ENCODE measurements around the gene OLFM1.
"Not testable (repeated sequence)": the region's sequence is repeated elsewhere in the genome, so short reads cannot be mapped to it uniquely, and the experiment has no call there.

The OLFM1 gene

DNA sequence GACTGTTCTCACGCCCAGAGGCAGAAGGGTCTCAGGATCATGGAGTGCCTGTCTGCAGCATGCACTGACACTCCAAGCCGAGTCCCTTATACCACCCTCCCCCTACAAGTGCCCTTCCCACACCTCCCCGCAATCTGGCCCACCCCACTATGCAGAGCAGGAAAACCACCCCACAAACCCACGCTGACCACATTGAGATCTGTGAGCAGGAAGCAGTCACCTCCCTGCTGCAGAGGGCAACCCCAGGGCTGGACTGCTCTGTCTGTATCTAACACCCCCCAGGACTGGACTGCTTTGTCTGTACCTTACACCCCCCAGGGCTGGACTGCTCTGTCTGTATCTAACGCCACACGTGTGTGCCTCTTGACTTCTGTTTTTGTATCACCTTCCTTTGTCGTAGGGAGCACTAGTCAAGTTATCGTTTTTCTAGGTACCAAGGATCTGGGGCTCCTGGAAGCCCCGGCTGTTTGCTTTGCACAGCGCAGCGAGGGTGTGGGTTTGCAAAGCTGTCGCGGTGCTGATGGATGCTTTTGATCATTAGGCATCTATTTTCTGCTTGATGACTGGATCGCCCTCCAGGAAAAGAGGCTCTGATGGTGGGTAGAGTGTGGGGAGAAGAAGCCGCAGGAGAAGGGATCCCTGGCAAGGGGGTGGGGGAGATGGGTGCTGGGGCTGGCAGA is 21.5 kb downstream of the OLFM1 start:
- DNase-seq = no peak

DNA sequence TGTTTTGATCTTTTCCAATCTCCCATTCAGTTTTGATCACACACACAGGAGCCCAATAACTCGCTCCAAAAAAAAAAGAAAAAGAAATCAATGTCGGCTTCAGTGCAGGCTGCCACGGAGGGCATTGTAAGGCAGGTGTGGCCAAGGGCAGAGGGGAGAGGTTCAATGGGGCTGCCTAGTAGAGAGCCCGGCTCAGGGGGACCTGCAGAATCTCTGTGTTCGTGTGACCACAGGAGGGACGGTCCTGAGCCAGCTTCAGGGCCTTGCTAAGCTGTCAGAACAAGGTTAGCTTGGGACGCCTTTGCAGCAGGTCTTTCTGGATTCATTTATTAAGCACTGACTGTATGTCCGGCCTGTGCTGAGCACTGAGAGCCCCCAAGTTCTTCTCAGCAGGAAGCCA is 22.2 kb downstream of the OLFM1 start:
- no peak for DNase-seq

GRCh38 chr9:135110416-135110815 is 22.9 kb downstream of the OLFM1 start:
- DNase-seq = no peak

DNA sequence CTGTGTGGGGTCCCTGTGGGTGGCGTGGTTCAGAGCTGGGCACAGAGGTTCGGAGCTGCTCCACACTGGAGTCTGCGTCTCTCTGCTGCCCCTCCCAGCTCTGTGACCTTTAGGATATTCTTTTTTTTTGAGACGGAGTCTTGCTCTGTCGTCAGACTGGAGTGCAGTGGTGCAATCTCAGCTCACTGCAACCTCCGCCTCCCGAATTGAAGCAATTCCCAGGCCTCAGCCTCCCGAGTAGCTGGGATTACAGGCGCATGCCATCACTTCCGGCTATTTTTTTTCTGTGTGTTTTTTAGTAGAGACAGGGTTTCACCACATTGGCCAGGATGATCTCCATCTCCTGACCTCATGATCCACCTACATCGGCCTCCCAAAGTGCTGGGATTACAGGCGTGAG is 24.1 kb downstream of the OLFM1 start:
- not testable (repeated sequence) for DNase-seq

GRCh38 chr9:135116371-135116770 is 28.9 kb downstream of the OLFM1 start:
- DNase-seq = no peak

GRCh38 chr9:135116881-135117280 is 29.4 kb downstream of the OLFM1 start:
- no peak for DNase-seq

GRCh38 chr9:135117281-135117680 is 29.8 kb downstream of the OLFM1 start:
- DNase-seq = no peak

DNA sequence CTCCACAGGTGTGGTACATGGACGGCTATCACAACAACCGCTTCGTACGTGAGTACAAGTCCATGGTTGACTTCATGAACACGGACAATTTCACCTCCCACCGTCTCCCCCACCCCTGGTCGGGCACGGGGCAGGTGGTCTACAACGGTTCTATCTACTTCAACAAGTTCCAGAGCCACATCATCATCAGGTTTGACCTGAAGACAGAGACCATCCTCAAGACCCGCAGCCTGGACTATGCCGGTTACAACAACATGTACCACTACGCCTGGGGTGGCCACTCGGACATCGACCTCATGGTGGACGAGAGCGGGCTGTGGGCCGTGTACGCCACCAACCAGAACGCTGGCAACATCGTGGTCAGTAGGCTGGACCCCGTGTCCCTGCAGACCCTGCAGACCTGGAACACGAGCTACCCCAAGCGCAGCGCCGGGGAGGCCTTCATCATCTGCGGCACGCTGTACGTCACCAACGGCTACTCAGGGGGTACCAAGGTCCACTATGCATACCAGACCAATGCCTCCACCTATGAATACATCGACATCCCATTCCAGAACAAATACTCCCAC is 32.1 kb downstream of the OLFM1 start:
- no peak for DNase-seq

- DNase-seq = no peak
These were observed 32.8 kb downstream of the OLFM1 start for GRCh38 chr9:135120249-135120648.

GRCh38 chr9:135122316-135122715 is 34.8 kb downstream of the OLFM1 start:
- DNase-seq = no peak

- DNase-seq = no peak
These were observed 35.8 kb downstream of the OLFM1 start for GRCh38 chr9:135123126-135123772.

DNA sequence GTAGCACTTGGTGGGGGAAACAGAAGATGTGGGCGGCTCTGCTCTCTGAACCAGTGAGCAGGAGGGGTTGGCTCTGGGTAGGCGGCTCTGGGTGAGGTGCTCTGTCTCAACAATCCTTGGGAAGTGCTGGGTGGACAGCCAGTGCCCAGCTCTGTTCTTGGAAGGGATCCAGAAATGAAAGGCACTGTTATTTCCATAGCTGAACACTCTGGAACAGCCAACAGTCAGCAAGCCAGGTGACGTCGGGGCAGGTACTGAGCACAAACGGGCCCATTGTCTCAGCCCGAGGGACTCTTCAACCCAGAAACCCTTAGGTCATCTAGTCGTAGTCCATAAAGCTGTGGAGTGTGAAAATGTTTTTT is 36.3 kb downstream of the OLFM1 start:
- DNase-seq = no peak

GRCh38 chr9:135126451-135127187 is 39.2 kb downstream of the OLFM1 start:
- no peak for DNase-seq

DNA sequence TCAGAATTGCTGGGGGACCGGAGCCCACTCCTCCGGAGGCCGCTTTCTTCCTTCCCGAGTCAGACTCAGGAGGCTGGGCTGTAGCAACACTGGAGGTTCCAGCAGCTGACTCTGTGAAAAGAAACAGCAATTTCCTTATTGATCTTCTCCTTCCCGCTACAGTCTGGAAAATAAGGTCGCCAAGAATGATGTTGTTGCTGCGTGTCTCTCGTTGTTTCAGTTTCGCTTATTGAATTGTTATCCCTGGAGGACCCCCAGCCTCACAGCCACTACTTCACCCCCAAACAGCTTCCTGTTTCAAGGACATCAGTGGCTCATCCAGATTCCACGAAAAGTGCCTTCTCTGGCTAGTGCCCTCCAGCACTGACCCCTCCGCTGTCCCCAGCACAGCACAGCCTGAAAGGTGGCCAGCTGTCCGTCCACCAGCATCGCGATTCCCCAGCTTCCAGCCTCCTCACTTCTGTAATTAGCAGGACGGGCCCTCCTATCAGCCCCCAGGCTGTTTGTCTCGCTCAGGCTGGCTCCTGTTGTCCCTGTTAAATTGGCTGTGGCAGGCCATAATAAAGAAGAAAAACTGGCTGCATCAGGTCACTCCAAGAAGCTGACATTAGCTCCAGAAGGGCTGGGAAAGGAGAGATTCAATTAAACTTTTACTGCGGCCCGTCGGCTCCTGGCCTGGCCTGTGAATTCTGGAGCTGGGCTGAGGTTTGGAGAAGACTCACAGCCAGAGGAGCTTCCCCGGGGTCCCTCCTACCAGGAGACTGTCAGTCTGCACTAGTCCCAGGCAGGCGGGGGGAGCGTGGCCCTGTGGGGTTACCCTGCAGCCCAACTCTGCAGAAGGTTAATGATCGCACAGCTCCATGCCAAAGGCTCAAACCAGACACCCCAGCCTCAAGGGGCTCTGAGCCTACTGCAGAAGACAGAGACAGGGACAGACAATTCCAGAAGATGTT is 40.5 kb downstream of the OLFM1 start:
- DNase-seq = no peak

- no peak for DNase-seq
These were observed 41.7 kb downstream of the OLFM1 start for GRCh38 chr9:135129137-135129695.

- no peak for DNase-seq
These were observed 42.9 kb downstream of the OLFM1 start for GRCh38 chr9:135130207-135130976.

DNA sequence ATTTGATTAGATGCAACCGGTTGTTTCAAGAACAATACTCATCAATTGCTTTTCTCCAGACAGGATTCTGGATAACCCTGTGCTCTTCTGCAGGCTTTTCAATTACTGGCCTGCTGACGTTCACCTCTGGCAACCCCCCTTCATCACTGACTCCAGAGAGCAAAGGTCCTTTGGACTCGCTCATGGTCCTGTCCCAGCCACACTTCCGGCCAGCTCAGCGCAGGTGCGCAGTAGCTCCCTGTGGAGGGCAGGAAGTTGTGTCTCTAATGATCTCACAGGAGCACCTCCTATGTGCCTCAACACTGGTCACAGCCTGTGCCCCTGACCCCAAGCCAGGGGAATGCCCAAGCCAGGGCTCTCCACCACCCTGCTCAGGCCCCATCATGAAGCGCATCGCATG is 44.0 kb downstream of the OLFM1 start:
- no peak for DNase-seq

DNA sequence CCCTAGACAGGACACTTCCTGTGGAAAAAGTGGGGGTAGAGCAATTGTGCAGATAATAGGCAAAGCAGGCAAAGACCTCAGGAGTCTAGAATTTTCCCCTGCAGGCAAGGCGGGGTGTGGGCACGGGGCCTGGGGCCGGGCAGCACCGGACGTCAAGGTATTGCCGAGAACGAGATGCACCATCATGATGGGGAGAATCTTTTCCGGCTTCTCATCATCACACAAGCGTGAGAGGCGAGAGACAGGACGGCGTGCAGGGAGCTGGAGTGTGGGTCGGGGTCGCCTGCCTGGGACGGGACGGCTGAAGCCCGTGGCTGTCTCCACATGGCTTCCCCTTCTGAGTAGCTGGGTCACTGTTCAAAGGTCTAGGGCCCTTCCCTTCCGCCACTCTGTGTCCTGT is 44.5 kb downstream of the OLFM1 start:
- DNase-seq = no peak

GRCh38 chr9:135134268-135135022 is 47.0 kb downstream of the OLFM1 start:
- DNase-seq = no peak

GRCh38 chr9:135135171-135135928 is 47.9 kb downstream of the OLFM1 start:
- DNase-seq = no peak
